T-helper 1 cell treated with Interleukin-12 subunit alpha and Interleukin-12 subunit beta and Interleukin-4 antibody, amounts not matched to agents 30 μg/mL and 1 μg/mL, for 36 hours (primary cell): Measurements from ENCODE around the gene FADS3.

ENCODE experiments used
- H3K27ac Mint-ChIP-seq: one replicate; pipeline ENCODE4 v1.8.0; 2021; ENCODE audit warnings: mild to moderate bottlenecking, mixed read lengths
- H3K27me3 Mint-ChIP-seq: one replicate; pipeline ENCODE4 v1.8.0; 2021; ENCODE audit warnings: low read depth, mixed read lengths
- H3K36me3 Mint-ChIP-seq: one replicate; pipeline ENCODE4 v1.8.0; 2021; ENCODE audit warnings: low read depth, mixed read lengths
- H3K4me1 Mint-ChIP-seq: one replicate; pipeline ENCODE4 v1.8.0; 2021; ENCODE audit warnings: low read depth, mixed read lengths
- H3K4me3 Mint-ChIP-seq: one replicate; pipeline ENCODE4 v1.8.0; 2021; ENCODE audit warnings: mild to moderate bottlenecking, moderate library complexity, mixed read lengths
- H3K9me3 Mint-ChIP-seq: one replicate; pipeline ENCODE4 v1.8.0; 2021; ENCODE audit warnings: mixed read lengths

FADS3 gene

GRCh38 chr11:61827571-61828378, 63.6 kb downstream of the FADS3 start, which contains the start of gene FADS2:
FADS2 (plus strand) TSS chr11:61828300; CDS start chr11:61828391, 91 bp downstream.
- Mint-ChIP-seq H3K36me3 (peaks cover 5% of the 10 kb centered on the region), H3K4me1 (peaks cover 39% of the 10 kb centered on the region), H3K27ac (peak within 1 kb of the TSS; percentile 93), H3K9me3 (no peaks in the 10 kb centered on the region), H3K4me3 (peak within 1 kb of the TSS; percentile 85), H3K27me3 (no peaks in the 10 kb centered on the region)

GRCh38 chr11:61826930-61827570, 64.3 kb downstream of the FADS3 start:
- peaks cover 34% of the 10 kb centered on the region for H3K4me1 Mint-ChIP-seq
- no peaks in the 10 kb centered on the region for H3K27me3 Mint-ChIP-seq
- H3K4me3 Mint-ChIP-seq, result peak overlapping the region; percentile 85
- no peaks in the 10 kb centered on the region for H3K9me3 Mint-ChIP-seq
- peak overlapping the region; percentile 89 for H3K27ac Mint-ChIP-seq
- peaks cover 5% of the 10 kb centered on the region for H3K36me3 Mint-ChIP-seq
